Measurements from ENCODE around the gene PLK5. TPM values are rescaled to one million over a fixed set of nuclear protein-coding genes. Genes with fewer than 3 reads are reported as not detected.
A peak's percentile ranks its signal among the peaks of the same experiment; 100 is the strongest.

Gene PLK5
- total and polyA plus RNA-seq, 2 donors (not counting 1 experiment from before 2014, with no cell fraction given): not detected

DNA sequence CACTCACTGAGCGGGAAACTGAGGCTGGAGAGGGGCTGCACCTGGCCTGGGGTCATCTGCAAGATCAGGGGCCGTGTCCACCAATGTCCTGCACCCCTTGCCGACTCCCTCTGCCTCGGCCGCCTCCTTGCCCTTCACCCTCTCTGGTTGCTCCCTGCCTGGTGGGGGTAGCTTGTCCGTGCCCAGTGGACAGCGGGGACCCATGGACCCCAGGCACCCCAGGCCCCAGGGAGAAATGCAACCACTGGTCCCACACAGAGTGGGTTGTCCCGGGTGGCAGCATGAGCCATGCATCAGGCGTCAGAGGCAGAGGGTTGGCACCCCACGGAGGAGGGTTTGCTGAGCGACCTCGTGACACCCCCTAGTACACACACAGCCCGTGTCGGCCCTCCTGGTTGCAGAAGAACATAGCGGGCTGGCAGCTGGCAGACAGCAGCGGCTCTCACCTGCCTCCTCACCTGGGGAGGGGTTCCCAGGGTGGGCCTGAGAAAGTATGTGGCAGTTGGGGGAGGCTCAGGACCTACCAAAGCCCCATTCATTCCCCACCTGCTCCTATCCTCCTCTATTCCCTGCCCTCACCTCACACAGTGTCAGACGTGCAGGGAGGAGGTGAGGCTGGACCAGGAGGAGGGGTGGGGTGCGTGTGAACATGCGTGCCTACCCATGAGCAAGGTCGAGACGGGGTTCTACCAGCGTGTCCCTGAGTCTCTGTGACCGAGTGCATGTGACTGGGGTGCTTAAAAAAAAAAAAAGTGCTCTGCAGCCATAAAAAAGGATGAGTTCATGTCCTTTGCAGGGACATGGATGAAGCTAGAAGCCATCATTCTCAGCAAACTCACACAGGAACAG lies 19.7 kb upstream of the PLK5 start:
- no peak overlapping the region for H3K4me3 Mint-ChIP-seq
- ATAC-seq (ENCODE audit: low read depth): no peak
- no peak for DNase-seq
- H3K27me3 Mint-ChIP-seq: peaks cover 24% of the 10 kb centered on the region
- intact Hi-C loops (cut with micrococcal nuclease): no loop called here
- Histone ChIP-seq H3K27me3 (replicated peaks in 1 of 4; ENCODE audit: control extremely low read depth in 1 of 4, control insufficient read depth in 3 of 4, insufficient read depth in 4 of 4, low read length in 3 of 4) (peaks cover 0 to 60% (median 16%) of the 10 kb centered on the region in 4 experiments), H3K4me2 (replicated peaks; ENCODE audit: low read depth, low read length, poor library complexity, severe bottlenecking) (peak overlapping the region; percentile 57), H3K4me3 (ENCODE audit: control extremely low read depth in 1 of 5, extremely low read depth in 1 of 5, insufficient read depth in 1 of 5, low read depth in 2 of 5, low read length in 4 of 5) (no peak overlapping the region), H3K9ac (ENCODE audit: low read length) (no peak overlapping the region), H3K4me1 (ENCODE audit: control insufficient read depth in 2 of 2, insufficient read depth in 2 of 2, low read length in 2 of 2) (peaks cover 16 to 21% of the 10 kb centered on the region in 2 donors), H3K27ac (ENCODE audit: low read length in 2 of 2) (no peak overlapping the region), H3K9me3 (ENCODE audit: control extremely low read depth in 1 of 3, control insufficient read depth in 2 of 3, insufficient read depth in 1 of 3, low read length in 2 of 3) (peaks cover 0 to 53% (median 7%) of the 10 kb centered on the region in 3 donors), H2AFZ (ENCODE audit: insufficient read depth, low read depth, low read length, poor library complexity, severe bottlenecking) (no peak overlapping the region), H3K79me2 (ENCODE audit: control insufficient read depth, insufficient read depth, low read length) (no peaks in the 10 kb centered on the region), H4K20me1 (ENCODE audit: control insufficient read depth, insufficient read depth, low read length, poor library complexity, severe bottlenecking) (no peaks in the 10 kb centered on the region), H3K36me3 (replicated peaks in 1 of 2; ENCODE audit: control extremely low read depth in 1 of 2, control insufficient read depth in 1 of 2, extremely low read depth in 1 of 2, insufficient read depth in 2 of 2, low read length in 1 of 2) (no peaks in the 10 kb centered on the region)
- ChIA-PET CTCF (interaction anchor here (1.3 to 1.6 kb wide), 2 partner anchors 38 to 168 kb away, joined by 3 read pairs; no protein-coding TSS in a partner anchor), POLR2A (no interaction called here)
- TF ChIP-seq CTCF (IDR thresholded peaks at IDR 0.05) (no peak), EZH2 (IDR thresholded peaks at IDR 0.05; ENCODE audit: borderline replicate concordance, insufficient read depth, low read depth, low read length, poor library complexity, severe bottlenecking) (no peak)
- no peaks in the 10 kb centered on the region for H3K9me3 Mint-ChIP-seq (ENCODE audit: insufficient read depth)
- H3K4me1 Mint-ChIP-seq: peaks cover 10% of the 10 kb centered on the region
- no peak overlapping the region for H3K27ac Mint-ChIP-seq
- 67% methylated on average over 17 of the region's 23 CpGs for WGBS (ENCODE audit: insufficient coverage)

DNA sequence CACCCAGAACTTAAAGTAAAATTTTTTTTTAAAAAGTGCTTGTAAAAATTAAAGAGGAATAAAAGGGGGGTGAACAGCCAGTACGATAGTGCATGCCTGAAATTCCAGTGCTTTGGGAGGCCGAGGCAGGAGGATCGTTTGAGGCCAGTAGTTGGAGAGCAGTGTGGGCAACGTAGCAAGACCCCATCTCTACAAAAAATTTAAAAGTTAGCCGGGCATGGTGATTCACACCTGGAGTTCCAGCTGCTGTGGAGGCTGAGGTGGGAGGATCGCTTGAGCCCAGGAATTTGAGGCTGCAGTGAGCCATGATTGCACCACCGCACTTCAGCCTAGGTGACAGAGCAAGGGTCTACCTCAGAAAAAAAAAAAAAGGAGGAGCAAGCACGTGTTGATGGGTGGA lies 18.9 kb upstream of the PLK5 start:
- WGBS (ENCODE audit: insufficient coverage): 78% methylated on average over 4 of the region's 8 CpGs
- H3K4me3 ChIP-seq (ENCODE audit: control extremely low read depth in 1 of 5, extremely low read depth in 1 of 5, insufficient read depth in 1 of 5, low read depth in 2 of 5, low read length in 4 of 5): no peak overlapping the region
- H4K20me1 ChIP-seq (ENCODE audit: control insufficient read depth, insufficient read depth, low read length, poor library complexity, severe bottlenecking): no peaks in the 10 kb centered on the region
- no peak overlapping the region for H3K4me2 ChIP-seq (replicated peaks; ENCODE audit: low read depth, low read length, poor library complexity, severe bottlenecking)
- Mint-ChIP-seq H3K9me3 (ENCODE audit: insufficient read depth) (no peaks in the 10 kb centered on the region), H3K4me3 (no peak overlapping the region), H3K4me1 (peaks cover 10% of the 10 kb centered on the region), H3K27me3 (peaks cover 29% of the 10 kb centered on the region), H3K27ac (no peak overlapping the region)
- H3K9me3 ChIP-seq (ENCODE audit: control extremely low read depth in 1 of 3, control insufficient read depth in 2 of 3, insufficient read depth in 1 of 3, low read length in 2 of 3): peaks cover 0 to 56% (median 7%) of the 10 kb centered on the region in 3 donors
- H3K4me1 ChIP-seq (ENCODE audit: control insufficient read depth in 2 of 2, insufficient read depth in 2 of 2, low read length in 2 of 2): peaks cover 16 to 21% of the 10 kb centered on the region in 2 donors
- intact Hi-C loops (cut with micrococcal nuclease): no loop called here
- H2AFZ ChIP-seq (ENCODE audit: insufficient read depth, low read depth, low read length, poor library complexity, severe bottlenecking): no peak overlapping the region
- ChIA-PET POLR2A (no interaction called here), CTCF (no interaction called here)
- DNase-seq (no peak), ATAC-seq (ENCODE audit: low read depth) (no peak)
- H3K27ac ChIP-seq (ENCODE audit: low read length in 2 of 2): no peak overlapping the region
- H3K36me3 ChIP-seq (replicated peaks in 1 of 2; ENCODE audit: control extremely low read depth in 1 of 2, control insufficient read depth in 1 of 2, extremely low read depth in 1 of 2, insufficient read depth in 2 of 2, low read length in 1 of 2): no peaks in the 10 kb centered on the region
- H3K79me2 ChIP-seq (ENCODE audit: control insufficient read depth, insufficient read depth, low read length): no peaks in the 10 kb centered on the region
- no peak overlapping the region for H3K9ac ChIP-seq (ENCODE audit: low read length)
- TF ChIP-seq EZH2 (IDR thresholded peaks at IDR 0.05; ENCODE audit: borderline replicate concordance, insufficient read depth, low read depth, low read length, poor library complexity, severe bottlenecking): no peak
- no peak for TF ChIP-seq CTCF (IDR thresholded peaks at IDR 0.05)
- H3K27me3 ChIP-seq (replicated peaks in 1 of 4; ENCODE audit: control extremely low read depth in 1 of 4, control insufficient read depth in 3 of 4, insufficient read depth in 4 of 4, low read length in 3 of 4): peaks cover 0 to 69% (median 18%) of the 10 kb centered on the region in 4 experiments
